ENCODE results near the gene NAGK.
"Not testable (repeated sequence)": the region's sequence is repeated elsewhere in the genome, so short reads cannot be mapped to it uniquely, and the experiment has no call there.

Gene NAGK

GRCh38 chr2:71068218-71069035 lies at the start of gene NAGK:
Gene NAGK (plus strand): TSS chr2:71068648. CDS start chr2:71068684, 36 bp downstream.
- DNase-seq = peak; percentile 96

GRCh38 chr2:71019989-71020388 lies 48.5 kb upstream of the NAGK start:
- DNase-seq = not testable (repeated sequence)

- not testable (repeated sequence) for DNase-seq
These were observed 47.1 kb upstream of the NAGK start for GRCh38 chr2:71021394-71021793.

GRCh38 chr2:71023553-71024243 lies 44.8 kb upstream of the NAGK start:
- DNase-seq = not testable (repeated sequence)

GRCh38 chr2:71036296-71036695 lies 32.2 kb upstream of the NAGK start:
- DNase-seq = not testable (repeated sequence)

- no peak for DNase-seq
These were observed 26.2 kb upstream of the NAGK start for GRCh38 chr2:71042287-71042686.

GRCh38 chr2:71043531-71044407 lies 24.7 kb upstream of the NAGK start:
- no peak for DNase-seq

- DNase-seq = no peak
These were observed 23.3 kb upstream of the NAGK start for GRCh38 chr2:71045151-71045550.

- no peak for DNase-seq
These were observed 22.4 kb upstream of the NAGK start for GRCh38 chr2:71045865-71046548.

- no peak for DNase-seq
These were observed 20.4 kb upstream of the NAGK start for GRCh38 chr2:71048096-71048495.

GRCh38 chr2:71049704-71050360 lies 18.6 kb upstream of the NAGK start:
- not testable (repeated sequence) for DNase-seq

GRCh38 chr2:71055206-71055740 lies 13.2 kb upstream of the NAGK start:
- DNase-seq = not testable (repeated sequence)

GRCh38 chr2:71060211-71060610 lies 8.2 kb upstream of the NAGK start:
- no peak for DNase-seq

- no peak for DNase-seq
These were observed 7.6 kb upstream of the NAGK start for GRCh38 chr2:71060871-71061270.

GRCh38 chr2:71063216-71063615 lies 5.2 kb upstream of the NAGK start:
- DNase-seq = no peak

GRCh38 chr2:71064110-71064611 lies 4.3 kb upstream of the NAGK start:
- no peak for DNase-seq

GRCh38 chr2:71064754-71065621 lies 3.5 kb upstream of the NAGK start:
- DNase-seq = no peak

GRCh38 chr2:71066856-71067255 lies 1.6 kb upstream of the NAGK start:
- no peak for DNase-seq

GRCh38 chr2:71067567-71068217 lies 756 bp upstream of the NAGK start:
- no peak for DNase-seq

- no peak for DNase-seq
These were observed 928 bp downstream of the NAGK start for GRCh38 chr2:71069376-71069775.

Measured in NCI-H146 (cell line).